GM12878 (cell line): ENCODE measurements around the gene C6orf62. TPM values are rescaled to one million over a fixed set of nuclear protein-coding genes. Genes with fewer than 3 reads are reported as not detected.

ENCODE experiments used
- MYC ChIP-seq: IDR thresholded peaks from 2 replicates; pipeline ENCODE4 v1.6.1; 2011; ENCODE audit warnings: mild to moderate bottlenecking, low read length, moderate library complexity, inconsistent platforms; ENCODE audit not compliant: insufficient read depth, insufficient replicate concordance, insufficient read length, severe bottlenecking
- NRF1 ChIP-seq: conservative IDR thresholded peaks from 2 replicates; pipeline ENCODE4 v1.6.1; 2011; ENCODE audit warnings: mild to moderate bottlenecking, low read depth, low read length, improper control_type of control experiment
- polyA plus RNA-seq, 11 experiments: library from polyadenylated mRNA; depleted of rRNA in 4 of 11; unstranded in 6 of 11; stranded (reverse) in 5 of 11; fragments of >200 nt; fragmentation: Nextera tagmentation in 4 of 11; fragmentation: Illumina TruSeq in 1 of 11; extraction: Ambion mirVana in 4 of 11; extraction: Trizol in 1 of 11; gene quantifications; 1 replicate in 1 of 11; 2 replicates in 10 of 11; pipeline versions ENCODE4 v1.2.1 to v1.2.3, GENCODE V29; 2011 to 2016; ENCODE audit warnings: inconsistent platforms in 2 of 11, missing spikeins in 2 of 11, low read depth in 1 of 11
- total RNA-seq, 4 experiments: library from RNA; depleted of rRNA in 3 of 4; stranded (reverse); fragments of >200 nt in 3 of 4; fragmentation: Illumina TruSeq in 1 of 4; extraction: Trizol in 1 of 4; gene quantifications; 2 replicates each; pipeline versions ENCODE4 v1.2.1 to v1.2.3, GENCODE V29; 2013 to 2021
- TF ChIP-seq, protein P1 (sequence below), 3 experiments: IDR thresholded peaks in 2 of 3; conservative IDR thresholded peaks in 1 of 3; 2 replicates each; pipeline ENCODE4 v1.5.1; 2011; ENCODE audit warnings: low read depth in 3 of 3, low read length in 3 of 3, mild to moderate bottlenecking in 3 of 3, control low read depth in 2 of 3, moderate library complexity in 2 of 3, inconsistent platforms in 1 of 3, mixed read lengths in 1 of 3; ENCODE audit not compliant: control insufficient read depth in 2 of 3, insufficient read depth in 1 of 3; ENCODE audit errors: extremely low read depth in 1 of 3
- TF ChIP-seq, protein P2 (sequence below): fragments of 450-650 bp; formaldehyde crosslinking; IDR thresholded peaks from 2 replicates; pipeline ENCODE4 v1.5.0; 2022; ENCODE audit warnings: mild to moderate bottlenecking, missing genetic modification characterization

The C6orf62 gene
- total and polyA plus RNA-seq, 10 of the 15 experiments (the other 5 are each of a cell fraction or from before 2014, with no cell fraction given) = 55.6 to 565 (median 126) TPM

DNA sequence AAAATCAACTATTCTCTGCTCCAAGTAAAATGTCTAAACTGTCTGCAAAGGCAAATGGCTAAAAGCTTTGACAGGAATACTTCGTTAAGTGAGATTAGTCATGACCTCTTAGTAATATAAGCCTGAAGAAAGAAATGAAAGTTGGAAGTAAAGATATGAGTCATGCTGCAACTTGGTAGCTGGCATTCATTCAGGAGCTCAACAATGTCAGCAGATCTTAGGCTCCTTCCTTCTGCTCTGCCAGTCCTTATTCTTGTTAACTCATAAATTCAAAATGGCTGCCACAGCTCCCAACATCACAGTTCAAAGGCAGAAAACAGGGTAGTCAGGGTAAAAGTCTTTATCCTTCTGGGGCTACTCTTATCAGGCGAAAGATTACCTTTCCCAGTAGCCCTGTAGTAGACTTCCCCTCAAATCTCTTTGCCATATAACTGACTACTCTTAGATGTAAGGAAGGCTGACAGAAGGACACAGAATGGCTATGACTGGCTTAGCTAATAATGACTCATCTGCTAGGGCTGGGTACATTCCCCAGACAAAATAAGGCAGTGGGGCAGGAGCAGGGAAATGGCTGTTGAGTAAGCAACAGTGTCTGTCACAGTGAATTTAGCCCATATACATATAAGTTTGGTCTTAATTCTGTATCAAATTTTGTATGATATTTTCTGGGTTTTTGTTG lies 24.4 kb upstream of the C6orf62 start (continued):
- TF ChIP-seq, protein P1, sequence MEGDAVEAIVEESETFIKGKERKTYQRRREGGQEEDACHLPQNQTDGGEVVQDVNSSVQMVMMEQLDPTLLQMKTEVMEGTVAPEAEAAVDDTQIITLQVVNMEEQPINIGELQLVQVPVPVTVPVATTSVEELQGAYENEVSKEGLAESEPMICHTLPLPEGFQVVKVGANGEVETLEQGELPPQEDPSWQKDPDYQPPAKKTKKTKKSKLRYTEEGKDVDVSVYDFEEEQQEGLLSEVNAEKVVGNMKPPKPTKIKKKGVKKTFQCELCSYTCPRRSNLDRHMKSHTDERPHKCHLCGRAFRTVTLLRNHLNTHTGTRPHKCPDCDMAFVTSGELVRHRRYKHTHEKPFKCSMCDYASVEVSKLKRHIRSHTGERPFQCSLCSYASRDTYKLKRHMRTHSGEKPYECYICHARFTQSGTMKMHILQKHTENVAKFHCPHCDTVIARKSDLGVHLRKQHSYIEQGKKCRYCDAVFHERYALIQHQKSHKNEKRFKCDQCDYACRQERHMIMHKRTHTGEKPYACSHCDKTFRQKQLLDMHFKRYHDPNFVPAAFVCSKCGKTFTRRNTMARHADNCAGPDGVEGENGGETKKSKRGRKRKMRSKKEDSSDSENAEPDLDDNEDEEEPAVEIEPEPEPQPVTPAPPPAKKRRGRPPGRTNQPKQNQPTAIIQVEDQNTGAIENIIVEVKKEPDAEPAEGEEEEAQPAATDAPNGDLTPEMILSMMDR (IDR thresholded peaks at IDR 0.05 in 2 of 3, conservative IDR thresholded peaks at IDR 0.05 in 1 of 3; ENCODE audit: control insufficient read depth in 2 of 3, extremely low read depth in 1 of 3, insufficient read depth in 1 of 3, low read depth in 3 of 3, low read length in 3 of 3) = no peak
- TF ChIP-seq, protein P2, sequence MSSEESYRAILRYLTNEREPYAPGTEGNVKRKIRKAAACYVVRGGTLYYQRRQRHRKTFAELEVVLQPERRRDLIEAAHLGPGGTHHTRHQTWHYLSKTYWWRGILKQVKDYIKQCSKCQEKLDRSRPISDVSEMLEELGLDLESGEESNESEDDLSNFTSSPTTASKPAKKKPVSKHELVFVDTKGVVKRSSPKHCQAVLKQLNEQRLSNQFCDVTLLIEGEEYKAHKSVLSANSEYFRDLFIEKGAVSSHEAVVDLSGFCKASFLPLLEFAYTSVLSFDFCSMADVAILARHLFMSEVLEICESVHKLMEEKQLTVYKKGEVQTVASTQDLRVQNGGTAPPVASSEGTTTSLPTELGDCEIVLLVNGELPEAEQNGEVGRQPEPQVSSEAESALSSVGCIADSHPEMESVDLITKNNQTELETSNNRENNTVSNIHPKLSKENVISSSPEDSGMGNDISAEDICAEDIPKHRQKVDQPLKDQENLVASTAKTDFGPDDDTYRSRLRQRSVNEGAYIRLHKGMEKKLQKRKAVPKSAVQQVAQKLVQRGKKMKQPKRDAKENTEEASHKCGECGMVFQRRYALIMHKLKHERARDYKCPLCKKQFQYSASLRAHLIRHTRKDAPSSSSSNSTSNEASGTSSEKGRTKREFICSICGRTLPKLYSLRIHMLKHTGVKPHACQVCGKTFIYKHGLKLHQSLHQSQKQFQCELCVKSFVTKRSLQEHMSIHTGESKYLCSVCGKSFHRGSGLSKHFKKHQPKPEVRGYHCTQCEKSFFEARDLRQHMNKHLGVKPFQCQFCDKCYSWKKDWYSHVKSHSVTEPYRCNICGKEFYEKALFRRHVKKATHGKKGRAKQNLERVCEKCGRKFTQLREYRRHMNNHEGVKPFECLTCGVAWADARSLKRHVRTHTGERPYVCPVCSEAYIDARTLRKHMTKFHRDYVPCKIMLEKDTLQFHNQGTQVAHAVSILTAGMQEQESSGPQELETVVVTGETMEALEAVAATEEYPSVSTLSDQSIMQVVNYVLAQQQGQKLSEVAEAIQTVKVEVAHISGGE (CRISPR knock-in tag) = no peak
- TF ChIP-seq MYC (no peak), NRF1 (no peak)
